IMR-90 (cell line): Measurements from ENCODE around the gene AP3B1.

Source experiments
- CTCF ChIP-seq: conservative IDR thresholded peaks from 2 replicates; pipeline ENCODE4 v1.5.1; 2012; ENCODE audit warnings: mild to moderate bottlenecking, low read depth, low read length, improper control_type of control experiment
- FOS ChIP-seq: fragments of 150-350 bp; IDR thresholded peaks from 2 replicates; pipeline ENCODE4 v1.6.1; 2016; ENCODE audit warnings: low read depth, low read length
- POLR2A ChIP-seq: IDR thresholded peaks from 2 replicates; pipeline ENCODE4 v1.6.1; 2012; ENCODE audit warnings: mild to moderate bottlenecking, low read depth, low read length
- RFX5 ChIP-seq: IDR thresholded peaks from 2 replicates; pipeline ENCODE4 v1.8.0; 2012; ENCODE audit warnings: low read depth, mild to moderate bottlenecking, low read length, moderate library complexity
- SMC3 ChIP-seq: fragments of 150-350 bp; IDR thresholded peaks from 2 replicates; pipeline ENCODE4 v1.6.1; 2016; ENCODE audit warnings: low read depth, mild to moderate bottlenecking, antibody characterized with exemption, low read length, moderate library complexity

GRCh38 chr5:77993855-77994318, 300.6 kb downstream of the AP3B1 start:
- TF ChIP-seq FOS (no peak), CTCF (no peak), POLR2A (no peak), RFX5 (no peak), SMC3 (no peak)
